ACHN (cell line): ENCODE data around the gene CBFA2T2.
"Not testable (repeated sequence)": the region's sequence is repeated elsewhere in the genome, so short reads cannot be mapped to it uniquely, and the experiment has no call there.

Source experiments
- DNase-seq: peaks from one replicate; pipeline ENCODE4 v3.0.0-alpha.2; 2015
- in situ Hi-C: cut with HindIII; loops from 2 replicates; pipeline ENCODE4 v1.10.0; 2017; ENCODE audit warnings: low sequenced_read_pairs, low pct_ligation_motif_present, low pct_unique_long_range_greater_than_20kb

Gene CBFA2T2

DNA sequence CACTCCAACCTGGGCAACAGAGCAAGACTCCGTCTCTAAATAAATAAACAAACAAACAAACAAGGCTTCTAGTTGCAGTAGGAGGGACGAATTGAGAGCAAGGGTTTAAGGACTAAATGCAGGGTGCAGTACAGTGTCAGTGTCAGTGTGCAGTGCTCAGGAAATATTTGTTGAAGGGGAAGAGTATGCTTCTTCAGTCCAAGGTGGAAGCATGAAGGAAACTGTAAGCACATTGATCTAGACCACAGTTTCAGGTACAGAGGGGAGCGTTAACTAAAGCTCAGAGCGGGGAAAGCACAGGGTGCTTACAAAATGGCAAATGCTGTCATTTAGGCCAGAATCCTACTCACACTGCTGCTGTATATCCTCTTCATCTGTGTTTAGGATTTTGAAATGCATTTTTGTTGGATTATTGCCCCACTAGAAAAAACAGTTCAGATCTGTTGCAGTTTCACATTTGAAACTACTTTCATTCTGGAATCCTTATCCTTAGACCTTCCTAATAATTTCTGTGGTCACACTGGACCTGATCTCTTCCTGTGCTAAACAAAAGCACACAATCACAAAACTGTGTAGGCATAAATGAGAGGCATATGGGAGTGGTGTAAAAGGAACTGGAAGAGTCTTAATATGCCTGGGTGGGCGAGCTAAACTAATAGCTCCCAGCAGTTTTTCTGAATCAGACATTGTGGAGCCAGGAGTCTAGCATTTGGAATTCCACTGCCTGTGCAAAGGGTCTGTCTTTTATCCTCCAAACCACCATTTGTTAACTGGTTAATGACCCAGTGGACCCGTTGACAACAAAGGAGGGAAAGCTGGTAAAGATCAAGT, 41.4 kb downstream of the CBFA2T2 start:
- no peak for DNase-seq
- in situ Hi-C loops: no loop called here

DNA sequence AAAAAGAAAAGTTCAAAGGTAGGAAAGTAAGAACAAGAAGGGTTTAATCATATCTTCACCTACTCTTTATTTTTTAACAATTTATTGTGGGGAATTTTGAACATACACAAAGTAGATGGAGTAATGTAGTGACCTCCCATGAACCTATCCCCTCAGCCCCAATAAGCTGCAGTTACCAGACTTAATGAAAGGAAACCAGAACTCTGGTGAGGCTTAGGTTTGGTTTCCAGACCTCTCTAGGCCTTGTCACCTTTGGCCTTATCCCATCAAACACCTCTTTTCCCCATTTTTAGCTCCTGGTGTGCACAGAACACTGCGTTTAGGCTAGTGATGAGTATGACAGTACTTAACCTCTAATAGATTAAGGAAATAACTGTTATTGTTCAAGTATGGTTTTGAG, 42.0 kb downstream of the CBFA2T2 start:
- in situ Hi-C loops: no loop called here
- DNase-seq: no peak

DNA sequence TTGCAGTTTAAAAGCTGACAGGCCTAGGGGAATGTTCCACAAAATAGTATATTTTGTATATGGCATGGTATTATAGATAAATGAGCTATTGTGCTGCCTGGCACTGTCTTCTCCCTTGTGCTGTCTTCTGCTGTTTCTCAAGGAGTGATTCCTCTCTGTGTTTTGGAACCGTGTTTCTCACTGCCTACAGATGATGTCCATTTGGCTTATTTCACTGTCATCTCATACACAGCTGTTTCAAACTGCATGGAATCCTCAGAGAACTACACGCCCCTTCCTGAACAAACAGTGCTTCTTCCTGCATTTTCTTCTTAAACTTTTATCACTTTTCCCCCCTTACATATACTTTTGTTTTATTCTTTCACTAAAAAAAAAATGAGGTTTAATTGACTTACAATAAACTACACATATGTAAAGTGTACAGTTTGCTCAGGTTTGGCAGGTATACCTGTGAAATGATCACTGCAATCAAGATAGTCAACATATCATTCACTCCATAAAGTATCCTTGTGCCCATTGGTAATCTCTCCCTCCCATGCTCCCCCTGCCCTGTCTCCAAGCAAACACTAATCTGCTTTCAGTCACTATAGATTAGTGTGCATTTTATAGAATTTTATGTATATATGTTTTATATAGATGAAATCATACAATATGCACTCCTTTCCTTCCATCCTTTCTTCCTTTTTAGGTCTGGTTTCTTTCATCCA, 43.0 kb downstream of the CBFA2T2 start:
- no peak for DNase-seq
- in situ Hi-C loops: no loop called here

DNA sequence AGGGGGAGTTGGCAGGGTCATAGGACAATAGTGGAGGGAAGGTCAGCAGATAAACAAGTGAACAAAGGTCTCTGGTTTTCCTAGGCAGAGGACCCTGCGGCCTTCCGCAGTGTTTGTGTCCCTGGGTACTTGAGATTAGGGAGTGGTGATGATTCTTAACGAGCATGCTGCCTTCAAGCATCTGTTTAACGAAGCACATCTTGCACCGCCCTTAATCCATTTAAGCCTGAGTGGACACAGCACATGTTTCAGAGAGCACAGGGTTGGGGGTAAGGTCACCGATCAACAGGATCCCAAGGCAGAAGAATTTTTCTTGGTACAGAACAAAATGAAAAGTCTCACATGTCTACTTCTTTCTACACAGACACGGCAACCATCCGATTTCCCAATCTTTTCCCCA, 45.8 kb downstream of the CBFA2T2 start:
- in situ Hi-C loops, DNase-seq: not testable (repeated sequence)

DNA sequence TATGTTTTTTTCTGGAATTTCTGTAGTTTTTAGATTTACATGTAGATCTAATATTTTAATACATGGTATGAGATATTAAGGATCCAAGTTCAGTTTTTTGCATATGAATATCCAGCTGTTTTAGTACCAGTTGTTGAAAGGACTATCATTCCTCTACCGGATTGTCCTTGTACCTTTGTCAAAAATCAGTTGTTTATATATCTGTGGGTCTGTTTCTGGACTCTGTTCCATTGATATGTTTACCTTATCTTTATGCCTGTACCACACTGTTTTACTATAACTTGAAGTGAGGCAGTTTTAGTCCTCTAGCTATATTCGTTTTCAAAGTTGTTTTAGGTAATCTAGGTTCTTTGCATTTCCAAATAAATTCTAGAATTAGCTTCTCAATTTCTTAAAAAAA, 47.7 kb downstream of the CBFA2T2 start:
- no peak for DNase-seq
- in situ Hi-C loops: no loop called here

DNA sequence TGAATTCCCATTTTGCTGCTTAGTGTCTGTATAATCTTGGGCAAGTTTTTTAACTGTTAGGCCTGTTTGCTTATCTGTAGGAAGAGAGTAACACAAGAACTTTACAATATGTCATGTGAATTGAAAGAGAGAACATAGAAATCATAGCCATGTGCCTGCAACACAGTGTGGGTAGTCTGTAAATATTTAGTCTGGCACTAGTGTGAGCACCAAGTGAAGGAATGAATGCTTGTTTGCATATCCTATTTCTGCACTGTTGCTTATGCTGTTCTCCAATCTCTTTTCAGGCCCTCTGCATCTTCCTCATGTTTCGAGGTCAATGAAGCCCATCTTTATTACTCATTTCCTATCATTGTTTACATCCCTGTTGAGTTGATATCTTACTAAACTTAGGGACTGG, 49.2 kb downstream of the CBFA2T2 start:
- peak; percentile 22 for DNase-seq
- in situ Hi-C loops: no loop called here

DNA sequence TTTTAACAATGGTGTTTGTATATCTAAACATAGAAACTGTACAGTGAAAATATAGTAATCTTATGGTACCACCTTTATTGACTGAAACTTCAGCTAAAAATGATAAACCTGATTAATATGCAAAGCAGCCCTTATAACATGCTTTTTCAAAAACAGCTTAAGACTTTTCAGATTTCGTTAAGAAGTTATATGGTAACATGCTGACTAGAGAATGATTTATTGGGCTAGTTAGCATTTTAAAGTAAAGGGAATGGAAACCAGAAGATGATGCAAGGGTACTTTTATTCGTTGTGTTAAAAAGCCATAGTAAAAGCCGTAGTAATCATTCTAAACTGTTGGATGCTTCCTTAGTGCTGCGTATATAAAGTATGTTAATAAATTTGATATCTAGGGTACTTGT, 50.5 kb downstream of the CBFA2T2 start:
- DNase-seq: no peak
- in situ Hi-C loops: no loop called here

DNA sequence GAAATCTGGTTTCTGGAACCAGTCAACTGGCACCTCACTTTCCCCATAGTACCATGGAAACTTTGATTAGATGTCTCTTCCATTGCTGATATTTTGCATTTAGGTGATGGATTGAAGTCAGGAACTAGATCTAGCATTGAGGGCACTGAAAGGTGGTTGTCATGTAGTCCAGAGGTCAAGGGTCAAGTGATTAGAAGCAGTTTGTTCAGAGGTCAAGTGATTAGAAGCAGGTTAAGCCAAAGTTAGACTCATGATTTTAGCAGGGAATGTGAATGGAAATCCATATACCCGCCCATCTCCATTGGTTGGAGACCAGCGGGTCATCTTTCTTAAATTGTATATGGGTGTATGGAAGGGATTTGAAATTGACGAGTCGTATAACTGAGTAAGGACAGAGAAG, 51.2 kb downstream of the CBFA2T2 start:
- DNase-seq: no peak
- in situ Hi-C loops: no loop called here

DNA sequence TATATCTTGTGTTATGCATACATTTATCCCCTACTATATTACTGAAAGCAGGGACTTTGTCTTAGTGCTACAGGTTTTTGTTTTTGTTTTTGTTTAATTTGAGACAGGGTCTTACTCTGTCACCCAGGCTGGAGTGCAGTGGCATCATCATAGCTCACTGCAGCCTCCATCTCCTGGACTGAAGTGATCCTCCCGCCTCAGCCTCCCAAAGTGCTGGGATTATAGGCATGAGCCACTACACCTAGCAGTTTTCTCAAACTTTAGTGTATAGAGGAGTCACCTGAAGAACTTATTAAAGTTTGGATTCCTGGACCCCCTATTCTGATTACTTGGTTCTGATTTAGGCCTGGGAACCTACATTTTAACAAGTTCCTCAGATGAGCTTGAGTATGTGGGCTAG, 51.9 kb downstream of the CBFA2T2 start:
- DNase-seq: no peak
- in situ Hi-C loops: no loop called here

DNA sequence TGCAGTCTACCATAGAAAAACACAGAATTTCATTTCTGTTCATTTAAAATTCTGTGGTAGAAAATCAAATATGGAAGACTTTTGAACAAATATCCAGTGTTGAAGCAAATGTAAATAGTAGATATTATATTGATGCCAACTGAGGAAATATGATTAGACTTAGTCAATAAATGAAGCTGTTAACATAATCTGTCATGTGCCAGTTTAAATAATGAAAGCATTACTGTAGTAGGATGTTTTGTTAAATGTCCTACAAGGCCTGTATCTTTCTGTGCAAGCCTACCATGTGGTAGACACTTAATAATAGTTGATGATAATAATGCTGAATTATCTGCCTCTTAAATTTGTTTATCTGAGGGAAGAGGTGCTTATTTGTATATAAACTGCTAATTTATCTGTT, 55.9 kb downstream of the CBFA2T2 start:
- no peak for DNase-seq
- in situ Hi-C loops: no loop called here

DNA sequence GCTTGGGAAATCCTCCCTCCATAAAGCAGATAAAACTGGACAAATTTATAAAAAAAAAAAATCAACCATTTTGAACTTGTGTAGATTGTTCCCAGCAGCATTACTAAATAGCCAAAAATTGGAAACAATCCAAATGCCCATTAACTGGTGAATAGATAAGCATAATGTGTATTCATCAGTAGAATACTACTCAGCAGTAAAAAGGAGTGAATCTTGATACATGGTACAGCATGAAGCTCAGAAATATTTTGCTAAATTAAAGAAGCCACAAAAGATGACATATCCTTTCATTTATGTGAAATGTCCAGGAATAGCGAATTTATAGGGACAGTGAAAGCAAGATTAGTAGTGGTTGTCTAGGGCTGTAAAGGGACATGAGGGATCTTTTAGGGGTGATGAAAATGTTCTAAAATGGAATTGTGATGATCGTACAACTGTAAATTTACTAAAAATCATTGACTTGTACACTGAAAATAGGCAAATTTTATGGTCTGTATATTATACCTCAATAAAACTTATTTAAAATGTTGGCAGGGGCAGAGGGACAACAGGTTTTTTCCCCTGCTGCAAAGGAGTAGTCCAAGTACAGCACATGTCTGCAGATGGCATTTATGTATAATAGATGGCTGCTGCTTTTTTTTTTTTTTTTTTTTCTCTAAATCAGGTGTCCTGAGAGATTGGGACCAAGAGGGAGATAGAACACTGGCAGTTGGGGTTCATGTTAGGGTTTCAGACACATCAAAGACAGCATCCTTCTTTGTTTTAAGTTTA, 59.5 kb downstream of the CBFA2T2 start:
- in situ Hi-C loops: no loop called here
- no peak for DNase-seq

DNA sequence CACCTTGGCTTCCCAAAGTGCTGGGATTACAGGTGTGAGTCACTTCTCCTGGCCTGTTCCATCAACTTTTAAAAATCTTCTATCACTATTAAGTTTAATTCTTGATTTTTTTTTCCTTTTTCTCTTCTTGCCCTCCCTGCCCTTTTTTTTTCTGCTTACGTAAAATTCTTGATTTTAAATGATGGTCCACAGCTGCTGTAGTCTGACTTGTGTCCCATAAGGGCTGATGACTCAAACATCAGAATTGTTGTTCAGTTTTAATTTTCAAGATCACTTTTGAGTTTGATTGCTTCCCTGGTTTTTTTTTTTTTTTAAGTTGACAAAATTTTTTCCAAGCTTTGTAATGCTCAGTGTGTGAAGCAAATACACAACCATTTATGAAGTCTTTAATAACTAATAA, 61.9 kb downstream of the CBFA2T2 start:
- no peak for DNase-seq
- in situ Hi-C loops: no loop called here

DNA sequence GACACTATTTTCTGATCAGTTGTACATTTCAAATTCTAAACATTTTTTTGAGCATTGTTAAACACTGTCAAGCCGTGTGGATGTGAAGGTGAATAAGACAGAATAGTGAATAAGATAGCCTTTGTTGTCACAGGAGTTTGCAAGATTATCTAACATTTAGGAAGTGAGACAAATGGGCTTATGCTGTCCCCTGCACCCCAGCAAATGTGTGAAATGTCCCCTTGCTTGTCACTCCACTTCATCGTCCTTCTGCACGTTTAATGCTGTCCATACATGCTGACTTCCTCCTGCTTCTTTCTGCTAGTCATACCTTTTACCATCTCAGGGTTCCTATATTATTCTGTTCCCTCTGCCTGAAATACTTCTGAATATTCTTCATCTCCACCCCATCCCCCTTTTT, 62.6 kb downstream of the CBFA2T2 start:
- DNase-seq: no peak
- in situ Hi-C loops: no loop called here

DNA sequence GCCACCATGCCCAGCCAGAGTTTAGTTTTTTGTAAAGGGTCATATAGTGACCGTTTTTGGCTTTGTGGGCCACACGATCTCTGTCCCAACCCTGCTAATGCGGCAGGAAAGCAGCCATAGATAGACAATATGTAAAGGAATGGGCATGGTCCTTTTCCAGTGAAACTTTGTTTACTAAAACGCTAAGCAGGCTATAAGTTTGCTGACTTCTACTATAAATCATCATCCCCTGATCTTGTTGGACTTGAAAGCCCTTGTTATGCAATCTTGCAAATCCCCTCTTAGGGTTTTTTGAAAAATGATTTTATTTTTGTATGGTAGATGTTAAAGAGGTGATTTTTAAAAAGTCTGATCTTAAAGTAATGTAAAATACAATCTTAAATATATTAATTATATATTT, 63.6 kb downstream of the CBFA2T2 start:
- in situ Hi-C loops: no loop called here
- DNase-seq: no peak

DNA sequence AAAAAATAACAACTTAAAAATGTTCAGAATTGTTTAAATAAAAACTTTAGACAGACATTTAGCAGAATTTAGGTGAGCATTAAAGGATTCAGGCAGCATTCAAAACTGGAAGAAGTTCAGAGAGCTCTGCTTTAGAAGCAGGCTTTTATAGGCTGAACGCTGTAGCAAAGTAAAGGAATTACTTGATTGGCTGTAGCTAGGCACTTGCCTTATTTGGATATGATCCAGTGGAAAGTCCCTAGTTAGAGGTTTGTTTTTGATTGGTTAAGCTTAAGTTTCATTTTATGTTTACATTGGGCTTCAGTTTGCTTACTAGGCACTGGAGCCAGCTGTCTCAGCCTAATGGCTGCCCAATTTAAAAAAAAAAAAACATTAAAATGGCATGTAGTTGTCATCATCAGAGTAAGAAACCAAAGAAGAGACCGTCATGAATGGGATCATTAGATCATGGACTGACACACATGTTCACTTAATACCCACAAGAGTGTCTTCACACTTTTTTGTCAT, 65.1 kb downstream of the CBFA2T2 start:
- peak; percentile 86 for DNase-seq
- in situ Hi-C loops: no loop called here

DNA sequence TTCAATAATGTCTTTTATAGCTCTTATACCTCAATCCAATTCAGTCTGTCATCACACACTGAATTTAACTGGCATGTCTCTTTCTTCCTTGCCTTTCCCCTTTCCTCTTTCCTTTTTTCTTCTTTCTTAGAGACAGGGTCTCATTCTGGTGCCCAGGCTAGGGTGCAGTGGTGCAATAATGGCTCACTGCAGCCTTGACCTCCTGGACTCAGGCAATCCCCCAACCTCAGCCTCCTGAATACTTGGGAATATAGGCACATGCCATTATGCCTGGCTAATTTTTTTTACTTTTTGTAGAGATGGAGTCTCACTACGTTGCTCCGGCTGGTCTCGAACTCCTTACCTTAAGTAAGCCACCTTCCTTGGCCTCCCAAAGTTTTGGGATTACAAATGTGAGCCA, 65.9 kb downstream of the CBFA2T2 start:
- in situ Hi-C loops: no loop called here
- no peak for DNase-seq

DNA sequence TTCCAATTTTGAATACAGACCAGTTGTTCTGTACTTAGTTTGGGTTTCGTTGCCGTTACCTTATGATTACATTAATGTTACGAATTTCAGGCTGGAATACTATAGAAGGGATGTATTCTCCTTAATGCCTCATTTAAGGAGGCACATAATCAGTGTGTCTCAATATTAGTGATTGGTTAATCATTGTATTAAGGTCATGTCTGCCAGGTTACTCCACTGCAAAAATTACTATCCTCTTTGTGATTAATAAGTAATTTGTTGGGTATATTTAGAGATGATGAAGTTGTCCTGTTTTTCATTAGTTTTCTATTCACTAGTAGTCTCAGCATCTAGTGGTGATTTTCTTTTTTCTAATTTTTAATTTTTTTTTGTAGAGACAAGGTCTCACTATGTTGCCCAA, 66.3 kb downstream of the CBFA2T2 start:
- no peak for DNase-seq

DNA sequence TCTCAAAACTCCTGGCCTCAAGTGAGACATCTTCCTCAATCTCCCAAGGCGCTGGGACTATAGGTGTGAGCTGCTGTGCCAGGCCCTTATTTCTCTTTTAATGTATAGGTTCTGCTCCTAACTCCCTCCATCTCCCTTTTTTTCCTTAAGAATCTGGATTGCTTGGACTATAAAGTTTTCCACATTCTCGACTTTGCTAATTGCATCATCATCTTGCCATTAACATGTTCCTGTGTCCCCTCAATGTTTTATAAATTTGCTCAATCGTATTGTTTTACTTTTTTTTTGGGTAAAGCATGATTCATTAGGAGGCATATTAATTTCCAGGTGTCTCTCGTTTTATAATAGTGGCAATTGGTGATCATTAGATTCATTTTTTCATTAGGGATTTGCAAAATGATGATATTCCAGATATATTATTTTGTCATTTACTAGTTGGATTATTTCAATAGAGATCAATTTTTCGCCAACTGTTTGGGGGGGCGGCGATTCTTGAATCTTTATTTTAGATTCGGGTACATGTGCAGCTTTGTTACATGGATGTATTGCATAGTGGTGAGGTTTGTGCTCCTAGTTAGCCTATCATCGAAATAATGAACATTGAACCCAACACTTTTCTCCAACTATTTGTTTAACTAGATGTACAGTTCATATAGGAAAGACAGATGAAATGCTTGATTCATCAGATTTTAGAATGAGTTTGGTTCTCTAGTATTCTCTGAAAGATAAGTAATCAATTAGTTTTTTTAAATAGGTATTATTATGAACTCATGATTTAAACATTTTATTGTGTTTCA, 68.7 kb downstream of the CBFA2T2 start:
- in situ Hi-C loops: no loop called here
- DNase-seq: no peak

More for the DNA sequence above, 66.3 kb downstream of the CBFA2T2 start:
- in situ Hi-C loops: no loop called here
